Measurements from ENCODE around the gene SH3BP2. TPM values are rescaled to one million over a fixed set of nuclear protein-coding genes. Genes with fewer than 3 reads are reported as not detected.

SH3BP2 gene
- total RNA-seq, 6 experiments from 2014 or later, result 17.6 to 25.4 (median 20.5) TPM

DNA sequence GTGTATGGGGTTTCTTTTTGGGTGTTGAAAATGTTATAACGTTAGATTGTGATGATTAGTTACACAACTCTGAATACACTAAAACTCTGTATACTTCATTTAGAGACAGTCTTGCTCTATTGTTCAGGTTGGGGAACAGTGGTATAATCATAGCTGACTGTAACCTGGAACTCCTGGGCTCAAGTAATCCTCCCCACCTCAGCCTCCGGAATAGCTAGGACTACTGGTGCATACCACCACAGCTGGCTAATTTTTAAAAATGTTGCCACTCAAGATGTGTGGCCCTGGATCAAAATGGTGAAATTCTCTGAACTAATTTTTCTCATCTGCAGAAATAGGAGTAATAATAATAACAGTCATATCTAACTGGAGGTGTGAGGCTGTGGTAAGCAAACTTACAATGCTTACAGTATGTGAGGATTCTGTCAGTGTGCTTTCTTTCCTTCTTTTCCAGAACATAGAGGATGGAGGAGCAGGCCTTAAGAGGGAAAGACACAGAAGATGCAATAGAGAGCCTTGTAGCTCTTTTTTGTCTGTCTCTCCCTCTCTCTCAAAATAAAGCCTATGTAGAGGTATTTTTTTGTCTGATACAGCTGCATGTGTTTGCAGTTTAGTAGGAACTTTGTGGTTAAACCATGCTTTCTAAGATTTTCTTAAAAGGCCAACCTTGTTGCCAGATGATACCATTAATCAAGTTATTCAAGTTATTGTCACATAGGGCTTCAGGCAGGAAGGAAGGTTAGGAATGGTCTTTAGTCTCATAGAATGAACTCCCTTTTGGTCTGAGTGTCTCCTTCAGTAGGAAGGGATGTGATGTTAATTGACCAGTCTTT is 58.3 kb downstream of the SH3BP2 start:
- Mint-ChIP-seq H3K9me3 (no peaks in the 10 kb centered on the region), H3K27ac (peak overlapping the region; percentile 29), H3K27me3 (ENCODE audit: insufficient read depth) (no peaks in the 10 kb centered on the region; the same call in 1 of the 2 replicates), H3K4me3 (no peak overlapping the region), H3K4me1 (ENCODE audit: low read depth) (peaks cover 60% of the 10 kb centered on the region), H3K36me3 (ENCODE audit: low read depth) (peaks cover 3% of the 10 kb centered on the region; the same call in 1 of the 2 replicates)
- DNase-seq, result no peak
- TF ChIP-seq, protein P1, sequence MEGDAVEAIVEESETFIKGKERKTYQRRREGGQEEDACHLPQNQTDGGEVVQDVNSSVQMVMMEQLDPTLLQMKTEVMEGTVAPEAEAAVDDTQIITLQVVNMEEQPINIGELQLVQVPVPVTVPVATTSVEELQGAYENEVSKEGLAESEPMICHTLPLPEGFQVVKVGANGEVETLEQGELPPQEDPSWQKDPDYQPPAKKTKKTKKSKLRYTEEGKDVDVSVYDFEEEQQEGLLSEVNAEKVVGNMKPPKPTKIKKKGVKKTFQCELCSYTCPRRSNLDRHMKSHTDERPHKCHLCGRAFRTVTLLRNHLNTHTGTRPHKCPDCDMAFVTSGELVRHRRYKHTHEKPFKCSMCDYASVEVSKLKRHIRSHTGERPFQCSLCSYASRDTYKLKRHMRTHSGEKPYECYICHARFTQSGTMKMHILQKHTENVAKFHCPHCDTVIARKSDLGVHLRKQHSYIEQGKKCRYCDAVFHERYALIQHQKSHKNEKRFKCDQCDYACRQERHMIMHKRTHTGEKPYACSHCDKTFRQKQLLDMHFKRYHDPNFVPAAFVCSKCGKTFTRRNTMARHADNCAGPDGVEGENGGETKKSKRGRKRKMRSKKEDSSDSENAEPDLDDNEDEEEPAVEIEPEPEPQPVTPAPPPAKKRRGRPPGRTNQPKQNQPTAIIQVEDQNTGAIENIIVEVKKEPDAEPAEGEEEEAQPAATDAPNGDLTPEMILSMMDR (IDR thresholded peaks at IDR 0.05), result no peak

DNA sequence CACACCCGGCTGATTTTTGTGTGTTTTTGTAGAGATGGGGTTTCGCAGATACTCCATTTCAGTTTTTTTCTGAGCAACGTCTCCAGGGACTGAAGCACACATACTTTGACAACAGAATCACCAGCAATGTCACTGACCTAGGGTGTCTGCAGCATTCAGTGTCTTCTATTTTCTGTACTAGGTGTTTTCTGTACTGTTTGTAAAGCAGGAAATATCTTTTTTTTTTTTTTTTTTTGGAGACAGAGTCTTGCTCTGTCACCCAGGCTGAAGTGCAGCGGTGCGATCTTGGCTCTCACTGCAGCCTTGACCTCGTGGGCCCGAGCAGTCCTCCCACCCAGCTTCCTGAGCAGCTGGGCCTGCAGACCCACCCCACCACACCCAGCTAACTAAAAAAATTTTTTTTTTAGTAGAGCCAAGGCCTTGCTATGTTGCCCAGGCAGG is 59.6 kb downstream of the SH3BP2 start:
- DNase-seq, result no peak
- Mint-ChIP-seq H3K27me3 (ENCODE audit: insufficient read depth) (no peaks in the 10 kb centered on the region; the same call in 1 of the 2 replicates), H3K4me3 (no peak overlapping the region), H3K27ac (no peak overlapping the region), H3K9me3 (no peaks in the 10 kb centered on the region), H3K36me3 (ENCODE audit: low read depth) (peaks cover 8% of the 10 kb centered on the region), H3K4me1 (ENCODE audit: low read depth) (peaks cover 57% of the 10 kb centered on the region)
- TF ChIP-seq, protein P1 (IDR thresholded peaks at IDR 0.05), result no peak

DNA sequence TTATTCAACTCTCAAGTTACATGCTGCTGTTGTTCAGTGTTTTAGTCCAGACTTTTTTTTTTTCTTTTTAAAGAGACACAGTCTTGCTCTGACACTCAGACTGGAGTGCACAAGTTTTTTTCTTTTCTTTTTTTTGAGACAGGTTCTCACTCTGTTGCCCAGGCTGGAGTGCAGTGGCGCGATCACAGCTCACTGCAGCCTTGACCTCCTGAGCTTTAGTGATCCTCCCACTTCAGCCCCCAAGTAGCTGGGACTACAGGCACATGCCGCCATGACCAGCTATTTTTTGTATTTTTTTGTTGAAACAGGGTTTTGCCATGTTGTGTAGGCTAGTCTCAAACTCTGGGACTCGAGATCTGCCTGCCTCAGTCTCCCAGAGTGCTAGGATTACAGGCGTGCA is 62.7 kb downstream of the SH3BP2 start:
- Mint-ChIP-seq H3K27ac (no peak overlapping the region), H3K4me3 (no peak overlapping the region), H3K27me3 (ENCODE audit: insufficient read depth) (no peaks in the 10 kb centered on the region; the same call in 1 of the 2 replicates), H3K4me1 (ENCODE audit: low read depth) (peaks cover 58% of the 10 kb centered on the region), H3K36me3 (ENCODE audit: low read depth) (peaks cover 14% of the 10 kb centered on the region), H3K9me3 (no peaks in the 10 kb centered on the region)
- no peak for DNase-seq
- TF ChIP-seq, protein P1 (IDR thresholded peaks at IDR 0.05), result no peak

DNA sequence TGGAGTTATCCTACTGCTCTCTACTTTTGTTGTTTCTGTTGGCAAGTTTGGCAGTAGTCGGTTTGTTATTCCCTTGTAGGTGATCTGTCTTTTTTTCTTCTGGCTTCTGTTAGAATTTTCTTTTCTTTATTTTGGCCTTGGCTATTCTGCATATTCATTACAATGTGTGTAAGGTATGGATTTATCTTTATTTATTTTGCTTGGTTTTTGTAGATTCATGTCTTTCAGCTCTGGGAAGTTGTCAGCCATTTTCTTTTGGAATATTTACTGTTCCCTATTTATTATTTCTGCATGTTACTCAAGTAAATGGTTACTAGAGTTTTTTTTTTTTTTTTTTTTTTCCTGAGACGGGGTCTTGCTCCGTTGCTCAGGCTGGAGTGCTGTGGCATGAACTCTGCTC is 63.4 kb downstream of the SH3BP2 start:
- TF ChIP-seq, protein P1 (IDR thresholded peaks at IDR 0.05), result no peak
- Mint-ChIP-seq H3K36me3 (ENCODE audit: low read depth) (peaks cover 14% of the 10 kb centered on the region), H3K4me1 (ENCODE audit: low read depth) (peaks cover 59% of the 10 kb centered on the region), H3K27me3 (ENCODE audit: insufficient read depth) (no peaks in the 10 kb centered on the region; the same call in 1 of the 2 replicates), H3K4me3 (no peak overlapping the region), H3K27ac (no peak overlapping the region), H3K9me3 (no peaks in the 10 kb centered on the region)
- no peak for DNase-seq

DNA sequence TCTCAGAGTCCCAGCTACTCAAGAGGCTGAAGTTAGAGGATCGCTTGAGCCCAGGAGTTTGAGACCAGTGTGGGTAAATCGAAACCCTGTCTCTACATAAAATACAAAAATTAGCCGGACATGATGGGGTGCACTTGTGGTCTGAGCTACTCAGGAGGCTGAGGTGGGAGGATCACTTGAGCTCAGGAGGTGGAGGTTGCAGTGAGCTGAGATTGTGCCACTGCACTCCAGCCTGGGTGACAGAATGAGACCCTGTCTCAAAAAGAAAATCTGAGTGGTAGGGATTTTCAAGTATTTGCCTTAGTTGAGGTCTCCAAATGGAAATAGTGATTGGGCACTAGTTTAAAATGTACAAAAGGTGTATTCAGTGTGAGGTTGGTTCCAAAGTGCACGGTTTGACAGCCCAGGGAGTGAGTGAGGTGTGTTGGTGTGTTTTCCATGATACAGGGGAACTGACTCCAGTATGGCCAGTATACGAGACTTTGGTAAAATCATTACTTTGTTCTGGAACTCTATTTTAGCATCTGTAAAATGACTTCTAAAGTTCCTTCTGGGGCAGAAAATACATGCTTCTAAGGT is 64.6 kb downstream of the SH3BP2 start:
- Mint-ChIP-seq H3K27ac (no peak overlapping the region), H3K4me1 (ENCODE audit: low read depth) (peaks cover 62% of the 10 kb centered on the region), H3K9me3 (no peaks in the 10 kb centered on the region), H3K27me3 (ENCODE audit: insufficient read depth) (no peaks in the 10 kb centered on the region; the same call in none of the 2 replicates), H3K4me3 (no peak overlapping the region), H3K36me3 (ENCODE audit: low read depth) (peaks cover 14% of the 10 kb centered on the region)
- no peak for DNase-seq
- TF ChIP-seq, protein P1 (IDR thresholded peaks at IDR 0.05), result no peak

Measured in HFFc6 (cell line).